Stimulated activated CD8-positive, alpha-beta memory T cell treated with anti-CD3 and anti-CD28 coated beads, Interleukin-4, amount 100 ng/mL, for 1 hour (primary cell): ENCODE data around the gene AGXT.

ENCODE experiments used
- DNase-seq, 2 donors: peaks; one replicate each; pipeline ENCODE4 v3.0.0-alpha.2; 2020; ENCODE audit warnings: low read depth in 2 of 2, low spot score in 1 of 2

The AGXT gene

GRCh38 chr2:240898108-240898730, 29.6 kb downstream of the AGXT start:
- DNase-seq = no peak

- no peak for DNase-seq
These were observed 30.3 kb downstream of the AGXT start for GRCh38 chr2:240898731-240899467.

- no peak for DNase-seq
These were observed 30.8 kb downstream of the AGXT start for GRCh38 chr2:240899468-240899865.

- DNase-seq = no peak
These were observed 31.7 kb downstream of the AGXT start for GRCh38 chr2:240900141-240900860.

GRCh38 chr2:240901986-240902614, 33.5 kb downstream of the AGXT start:
- DNase-seq = no peak

GRCh38 chr2:240902615-240903041, 34.0 kb downstream of the AGXT start:
- DNase-seq = no peak

- no peak for DNase-seq
These were observed 34.8 kb downstream of the AGXT start for GRCh38 chr2:240903191-240904060.

GRCh38 chr2:240904216-240905175, 35.9 kb downstream of the AGXT start:
- no peak for DNase-seq

GRCh38 chr2:240905176-240905781, 36.7 kb downstream of the AGXT start:
- no peak for DNase-seq

GRCh38 chr2:240906141-240906910, 37.7 kb downstream of the AGXT start, which contains the start of gene CROCC2:
Gene CROCC2, plus strand, starts transcription at chr2:240906336. Its CDS starts 178 bp downstream, at chr2:240906514.
- DNase-seq = no peak

GRCh38 chr2:240906911-240907590, 38.4 kb downstream of the AGXT start:
- no peak for DNase-seq

- no peak for DNase-seq
These were observed 40.8 kb downstream of the AGXT start for GRCh38 chr2:240909216-240909974.

GRCh38 chr2:240911641-240912265, 43.1 kb downstream of the AGXT start:
- DNase-seq = no peak

GRCh38 chr2:240912878-240913809, 44.5 kb downstream of the AGXT start:
- no peak for DNase-seq
